NCI-H1092 (cell line): ENCODE data around the gene KBTBD8.
A peak's percentile ranks its signal among the peaks of the same experiment; 100 is the strongest.

ENCODE experiments used
- DNase-seq: peaks from one replicate; lab custom pipeline; 2025; lab: John Stamatoyannopoulos, UW

KBTBD8 gene

GRCh38 chr3:66998113-66998903 lies at the start of gene KBTBD8:
KBTBD8 (plus strand) TSS chr3:66998307; CDS start chr3:66998356, 49 bp downstream.
- DNase-seq: peak; percentile 96

GRCh38 chr3:66948838-66949237 lies 49.3 kb upstream of the KBTBD8 start:
- DNase-seq: no peak

GRCh38 chr3:66949898-66950297 lies 48.2 kb upstream of the KBTBD8 start:
- no peak for DNase-seq

- DNase-seq: no peak
Measured at GRCh38 chr3:66952357-66952756, 45.8 kb upstream of the KBTBD8 start.

- no peak for DNase-seq
Measured at GRCh38 chr3:66953934-66954445, 44.1 kb upstream of the KBTBD8 start.

GRCh38 chr3:66956742-66957141 lies 41.4 kb upstream of the KBTBD8 start:
- DNase-seq: no peak

GRCh38 chr3:66957367-66957766 lies 40.7 kb upstream of the KBTBD8 start:
- no peak for DNase-seq

- no peak for DNase-seq
Measured at GRCh38 chr3:66958067-66958466, 40.0 kb upstream of the KBTBD8 start.

GRCh38 chr3:66962664-66963063 lies 35.4 kb upstream of the KBTBD8 start:
- no peak for DNase-seq

- no peak for DNase-seq
Measured at GRCh38 chr3:66971245-66971644, 26.9 kb upstream of the KBTBD8 start.

GRCh38 chr3:66971891-66972551 lies 26.1 kb upstream of the KBTBD8 start:
- peak; percentile 49 for DNase-seq

- no peak for DNase-seq
Measured at GRCh38 chr3:66980791-66981190, 17.3 kb upstream of the KBTBD8 start.

- DNase-seq: no peak
Measured at GRCh38 chr3:66983101-66983500, 15.0 kb upstream of the KBTBD8 start.

- DNase-seq: no peak
Measured at GRCh38 chr3:66985336-66985920, 12.7 kb upstream of the KBTBD8 start.

- no peak for DNase-seq
Measured at GRCh38 chr3:66986406-66986805, 11.7 kb upstream of the KBTBD8 start.

- no peak for DNase-seq
Measured at GRCh38 chr3:66989241-66989640, 8.9 kb upstream of the KBTBD8 start.

GRCh38 chr3:66989860-66990696 lies 8.0 kb upstream of the KBTBD8 start:
- DNase-seq: no peak

- no peak for DNase-seq
Measured at GRCh38 chr3:66991459-66991858, 6.6 kb upstream of the KBTBD8 start.

- no peak for DNase-seq
Measured at GRCh38 chr3:66993082-66993481, 5.0 kb upstream of the KBTBD8 start.

- DNase-seq: no peak
Measured at GRCh38 chr3:66994588-66994987, 3.5 kb upstream of the KBTBD8 start.

- DNase-seq: no peak
Measured at GRCh38 chr3:66996696-66997095, 1.4 kb upstream of the KBTBD8 start.

GRCh38 chr3:66997560-66998112 lies 471 bp upstream of the KBTBD8 start:
- no peak for DNase-seq
